IMR-90 (cell line): Measurements from ENCODE around the gene FOLH1.
"Not testable (repeated sequence)": the region's sequence is repeated elsewhere in the genome, so short reads cannot be mapped to it uniquely, and the experiment has no call there.

Experiments
- BHLHE40 ChIP-seq: fragments of 150-350 bp; IDR thresholded peaks from 2 replicates; pipeline ENCODE4 v1.6.1; 2016; ENCODE audit warnings: mild to moderate bottlenecking, low read depth, low read length
- CTCF ChIP-seq: conservative IDR thresholded peaks from 2 replicates; pipeline ENCODE4 v1.5.1; 2012; ENCODE audit warnings: mild to moderate bottlenecking, low read depth, low read length, improper control_type of control experiment
- FOS ChIP-seq: fragments of 150-350 bp; IDR thresholded peaks from 2 replicates; pipeline ENCODE4 v1.6.1; 2016; ENCODE audit warnings: low read depth, low read length
- MAFK ChIP-seq: IDR thresholded peaks from 2 replicates; pipeline ENCODE4 v1.6.1; 2012; ENCODE audit warnings: low read depth, low read length, improper control_type of control experiment
- POLR2A ChIP-seq: IDR thresholded peaks from 2 replicates; pipeline ENCODE4 v1.6.1; 2012; ENCODE audit warnings: mild to moderate bottlenecking, low read depth, low read length

- not testable (repeated sequence) for TF ChIP-seq CTCF, BHLHE40, FOS, MAFK, POLR2A
Measured at GRCh38 chr11:49171613-49172012, 36.8 kb downstream of the FOLH1 start.
